GM18907 (cell line): ENCODE results near the gene GRAMD1A.
A peak's percentile ranks its signal among the peaks of the same experiment; 100 is the strongest.
"Not testable (repeated sequence)": the region's sequence is repeated elsewhere in the genome, so short reads cannot be mapped to it uniquely, and the experiment has no call there.

Experiments
- ATAC-seq: cut with Tn5 transposase; IDR thresholded peaks from one replicate; pipeline ENCODE4 v1.9.1; 2021; ENCODE audit warnings: mild to moderate bottlenecking, moderate library complexity; ENCODE audit not compliant: unreplicated experiment

Gene GRAMD1A

DNA sequence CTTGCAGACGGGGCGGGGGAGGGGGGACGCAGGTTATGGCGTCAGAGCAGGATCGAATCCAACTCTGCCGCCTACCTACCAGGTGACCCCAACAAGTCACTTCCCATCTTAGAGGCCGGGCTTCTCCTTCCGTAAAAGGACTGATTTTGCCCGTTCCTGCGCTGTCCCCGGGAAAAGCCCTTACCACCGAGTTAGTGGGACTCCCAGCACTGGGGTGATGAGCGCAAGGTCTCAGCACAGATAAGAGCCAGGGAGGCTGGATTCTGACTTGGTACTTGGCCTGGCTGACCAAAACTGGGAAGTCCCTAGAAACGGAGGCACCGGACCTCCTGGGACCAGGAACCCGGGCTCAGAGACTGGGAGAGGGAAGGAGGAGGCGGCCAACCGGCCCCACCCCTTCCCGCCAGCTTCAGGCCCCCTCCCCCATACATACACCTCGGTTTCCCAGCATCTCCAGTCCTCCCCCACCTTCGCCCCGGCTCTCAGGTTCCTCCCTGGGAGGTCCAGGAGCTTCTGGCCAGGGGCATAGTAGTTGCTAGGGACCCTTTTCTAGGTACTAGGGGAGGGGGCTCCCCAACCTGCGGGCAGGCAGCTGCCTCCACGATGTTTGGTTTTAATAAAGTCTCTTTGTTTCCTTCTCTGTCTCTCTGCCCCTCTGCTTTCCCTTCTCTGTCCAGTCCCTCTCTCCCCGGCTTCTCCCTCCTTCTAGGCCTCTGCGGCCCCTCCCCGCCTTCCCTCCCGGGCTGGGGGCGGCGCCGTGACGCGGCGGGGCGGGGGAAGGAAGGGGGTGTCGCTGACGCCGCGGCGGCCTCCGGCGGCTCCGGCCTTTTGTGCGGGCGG is at the start of gene GRAMD1A:
Gene GRAMD1A, plus strand, starts transcription at position 826 of the 840 bp plus-strand sequence. CDS start 156 bp downstream, outside the sequence.
- peak; percentile 56 for ATAC-seq

GRCh38 chr19:34953092-34953491 is 47.0 kb upstream of the GRAMD1A start:
- no peak for ATAC-seq

GRCh38 chr19:34957830-34958751 is 42.0 kb upstream of the GRAMD1A start:
- ATAC-seq = no peak

- ATAC-seq = no peak
Measured at GRCh38 chr19:34959021-34959420, 41.1 kb upstream of the GRAMD1A start.

DNA sequence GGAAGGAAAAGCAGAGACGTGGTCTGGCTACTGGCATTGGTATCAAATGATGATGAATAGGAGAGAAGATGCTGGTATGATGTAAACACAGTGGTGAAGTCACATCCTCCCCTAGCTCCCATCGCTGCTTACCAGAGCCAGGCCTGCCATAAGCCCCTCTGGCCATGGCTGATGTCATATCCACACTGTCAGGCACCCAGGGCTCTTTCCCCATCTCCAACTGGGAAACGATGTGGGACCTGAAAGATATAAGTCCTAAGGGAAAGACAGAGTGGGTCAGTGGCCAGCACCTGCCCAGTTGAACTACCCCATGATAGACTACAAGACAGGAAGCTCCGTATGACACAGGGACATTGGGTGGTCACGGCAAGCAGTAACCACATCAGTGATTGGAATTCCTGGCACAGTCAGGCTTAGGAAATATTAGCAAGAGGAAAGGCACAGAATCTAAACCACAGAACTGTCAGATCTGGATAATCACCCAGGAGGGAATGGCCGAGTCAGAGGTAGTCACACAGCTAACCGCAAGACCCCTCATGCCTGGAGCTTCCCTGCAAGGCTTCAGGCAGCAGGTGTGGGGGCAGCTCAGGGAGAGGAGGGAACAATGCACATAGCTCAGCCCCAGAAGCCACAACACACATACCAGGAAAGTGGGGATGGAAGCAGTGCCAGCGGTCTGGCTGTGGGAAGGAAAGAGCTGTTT is 39.9 kb upstream of the GRAMD1A start:
- ATAC-seq = no peak

GRCh38 chr19:34960940-34961679 is 39.0 kb upstream of the GRAMD1A start:
- ATAC-seq = no peak

DNA sequence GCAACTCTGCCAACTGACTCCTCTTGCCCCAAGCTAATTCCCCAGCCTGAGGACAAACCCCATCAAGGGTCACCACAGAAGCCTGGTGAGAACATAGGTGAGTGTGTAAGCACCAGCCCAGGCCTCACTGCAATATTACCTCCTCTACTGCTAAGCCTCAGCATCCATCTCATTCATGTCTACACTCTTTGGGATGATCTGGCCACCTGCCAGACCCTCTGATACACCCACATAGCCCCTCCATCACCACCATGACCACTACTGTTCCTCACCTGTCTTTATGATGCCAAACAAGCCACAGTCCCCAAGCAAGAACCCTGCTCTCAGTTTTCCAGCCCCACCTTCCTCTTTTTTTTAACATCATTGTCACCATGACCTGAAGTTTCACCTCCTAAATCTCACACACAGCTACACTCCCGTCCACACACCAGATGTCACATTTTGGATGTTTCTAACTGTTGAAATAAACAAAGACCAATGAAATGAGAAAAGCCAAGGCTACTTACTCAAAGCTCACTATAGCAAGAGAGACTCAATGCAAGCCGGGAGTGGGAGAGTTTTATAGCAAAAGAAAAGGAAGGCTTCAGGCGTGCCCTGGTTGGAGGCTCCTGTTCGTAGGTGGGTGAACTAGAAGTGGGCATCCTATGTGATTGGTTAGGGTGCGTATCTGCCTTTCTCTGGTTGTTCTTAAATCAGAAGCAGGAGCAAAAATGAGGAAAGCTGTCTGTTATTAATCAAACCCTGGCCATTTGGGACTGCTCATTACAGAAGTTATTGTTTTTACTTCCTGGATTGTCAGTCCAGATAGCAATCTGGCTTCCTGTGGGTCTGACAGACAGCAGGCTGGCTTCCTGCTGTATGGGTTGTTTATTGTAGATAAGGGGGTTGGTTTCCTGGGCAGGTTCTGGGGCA is 38.1 kb upstream of the GRAMD1A start:
- ATAC-seq = no peak

GRCh38 chr19:34962687-34963572 is 37.2 kb upstream of the GRAMD1A start:
- no peak for ATAC-seq

DNA sequence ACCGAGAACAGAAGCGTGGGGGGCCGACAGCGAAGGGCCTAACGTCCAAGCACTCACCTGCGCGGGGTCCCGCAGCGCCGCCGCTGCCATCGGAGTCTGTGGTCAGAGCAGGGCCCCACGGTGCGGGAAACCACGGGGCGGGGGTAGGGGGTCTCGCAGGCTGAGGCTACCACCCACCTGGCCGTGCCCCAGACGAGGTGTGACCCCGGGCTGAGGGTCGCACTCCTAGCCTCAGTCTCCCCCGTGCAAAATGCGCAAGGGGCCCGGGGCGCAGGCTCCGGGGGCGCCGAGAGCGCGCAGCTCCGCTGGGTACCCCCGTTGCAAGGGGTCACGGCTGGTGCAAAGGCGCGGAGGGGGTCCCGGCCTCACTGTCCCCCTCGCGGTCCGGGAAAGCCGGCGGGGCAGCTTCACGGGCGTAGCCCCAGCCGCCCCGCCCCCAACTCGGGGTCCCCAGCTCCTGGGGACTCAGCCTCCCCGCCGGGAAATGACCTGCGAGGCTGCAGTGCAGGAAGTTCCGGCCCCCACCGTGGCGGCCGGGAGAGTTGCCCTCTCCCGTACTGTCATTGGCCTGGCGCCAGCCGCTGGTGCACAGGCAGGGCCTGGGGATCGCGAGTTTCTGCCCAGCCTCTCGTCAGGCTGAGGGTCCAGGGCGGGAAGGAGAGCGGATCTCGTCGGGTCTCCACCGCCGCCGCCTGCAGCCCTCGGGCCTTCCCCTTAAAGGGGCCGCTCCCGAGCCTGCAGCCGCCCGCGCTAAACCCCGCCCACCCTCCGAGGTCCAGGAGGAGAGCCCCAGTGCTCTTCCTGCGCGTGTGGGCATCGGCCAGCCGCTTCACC is 36.3 kb upstream of the GRAMD1A start, which contains the start of gene ZNF792:
Gene ZNF792, minus strand, starts transcription at position 657 of the 834 bp plus-strand sequence. Its CDS starts 567 bp downstream, at position 90.
- peak; percentile 74 for ATAC-seq

DNA sequence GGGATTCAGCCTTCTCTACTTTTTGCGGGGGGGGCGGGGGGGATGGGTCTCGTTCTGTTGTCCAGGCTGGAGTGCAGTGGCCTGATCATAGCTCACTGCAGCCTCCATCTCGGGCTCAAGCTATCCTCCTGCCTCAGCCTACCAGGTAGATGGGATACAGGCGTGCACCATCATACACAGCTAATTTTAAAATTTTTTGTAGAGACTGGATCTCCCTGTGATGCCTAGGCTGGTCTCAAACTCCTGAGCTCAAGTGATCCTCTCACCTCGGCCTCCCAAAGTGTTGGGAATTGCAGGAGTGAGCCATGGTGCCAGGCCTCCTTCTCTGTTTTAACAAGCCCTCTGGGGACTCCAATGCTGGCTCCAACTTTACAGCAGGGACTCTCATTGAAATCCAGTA is 35.5 kb upstream of the GRAMD1A start:
- no peak for ATAC-seq

DNA sequence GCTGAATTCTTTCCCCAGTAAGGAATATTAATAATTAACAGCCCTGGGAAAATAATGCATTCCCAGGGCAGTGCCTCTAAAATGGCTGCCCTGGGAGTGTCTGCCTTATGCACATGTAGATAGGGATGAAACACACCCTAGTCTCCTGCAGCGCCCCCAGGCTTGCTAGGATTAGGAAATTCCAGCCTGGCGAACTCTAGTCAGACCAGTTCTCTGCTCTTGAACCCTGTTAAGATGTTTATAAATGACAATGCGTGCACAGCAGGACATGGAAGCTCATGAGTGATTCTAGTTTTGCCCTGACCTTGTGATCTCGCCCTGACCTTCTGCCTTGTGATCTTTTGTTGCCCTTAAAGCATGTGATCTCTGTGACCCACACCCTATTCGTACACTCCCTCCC is 34.6 kb upstream of the GRAMD1A start:
- not testable (repeated sequence) for ATAC-seq

- no peak for ATAC-seq
Measured at GRCh38 chr19:34967551-34967950, 32.6 kb upstream of the GRAMD1A start.

DNA sequence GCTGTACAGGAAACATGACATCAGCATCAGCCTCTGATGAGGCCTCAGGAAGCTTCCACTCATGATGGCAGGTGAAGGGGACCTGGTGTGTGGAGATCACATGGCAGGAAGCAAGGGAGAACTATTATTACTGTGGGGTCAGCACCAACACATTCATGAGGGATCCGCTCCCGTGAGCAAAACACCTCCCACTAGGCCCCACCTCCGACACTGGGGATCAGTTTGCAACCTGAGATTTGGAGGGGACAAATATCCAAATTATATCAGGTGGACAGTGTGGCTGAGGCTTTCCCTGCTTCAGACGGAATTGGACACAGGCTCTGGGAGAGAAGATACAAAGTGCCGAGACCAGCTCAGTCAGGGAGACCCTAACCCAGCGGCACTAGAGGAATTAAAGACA is 30.4 kb upstream of the GRAMD1A start:
- ATAC-seq = no peak

- not testable (repeated sequence) for ATAC-seq
Measured at GRCh38 chr19:34970185-34970780, 29.8 kb upstream of the GRAMD1A start.

GRCh38 chr19:34972163-34972705 is 27.9 kb upstream of the GRAMD1A start:
- ATAC-seq = no peak

DNA sequence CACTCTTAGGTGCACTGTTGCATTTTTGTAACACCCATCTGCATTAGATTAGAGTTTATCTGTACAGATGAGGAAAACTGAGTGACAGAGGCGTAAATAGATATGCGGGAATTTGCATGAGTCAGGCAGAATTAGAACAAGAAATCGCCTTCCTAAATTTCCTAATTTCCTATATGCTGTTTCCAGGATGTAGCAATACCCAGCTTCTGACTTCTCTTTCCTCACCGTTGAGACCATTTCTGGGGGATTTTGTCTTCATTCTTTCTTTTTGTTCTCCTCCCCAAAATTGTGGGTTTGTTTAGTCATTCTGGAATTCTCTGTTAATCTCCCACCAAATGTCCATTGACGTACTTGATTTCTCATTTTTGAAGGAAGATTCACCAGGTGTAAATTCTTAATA is 25.5 kb upstream of the GRAMD1A start:
- ATAC-seq = no peak

- ATAC-seq = no peak
Measured at GRCh38 chr19:34975056-34975455, 25.1 kb upstream of the GRAMD1A start.
